Esophagus muscularis mucosa (tissue), 3 donors: Measurements from ENCODE around the gene LLGL1.

Source experiments
- POLR2A ChIP-seq: fragments of 450-650 bp; IDR thresholded peaks from one replicate; pipeline ENCODE4 v1.6.1; 2017; ENCODE audit warnings: antibody characterized with exemption, moderate library complexity, mild to moderate bottlenecking, low read depth
- TF ChIP-seq, protein P1 (sequence below), 3 experiments: fragments of 200-600 bp in 2 of 3; fragments of 450-650 bp in 1 of 3; sonication (generic) in 2 of 3; IDR thresholded peaks; one replicate each; pipeline ENCODE4 v1.5.1; 2017 to 2019; ENCODE audit warnings: antibody characterized with exemption in 3 of 3, mild to moderate bottlenecking in 2 of 3, moderate library complexity in 1 of 3

- TF ChIP-seq, protein P1, sequence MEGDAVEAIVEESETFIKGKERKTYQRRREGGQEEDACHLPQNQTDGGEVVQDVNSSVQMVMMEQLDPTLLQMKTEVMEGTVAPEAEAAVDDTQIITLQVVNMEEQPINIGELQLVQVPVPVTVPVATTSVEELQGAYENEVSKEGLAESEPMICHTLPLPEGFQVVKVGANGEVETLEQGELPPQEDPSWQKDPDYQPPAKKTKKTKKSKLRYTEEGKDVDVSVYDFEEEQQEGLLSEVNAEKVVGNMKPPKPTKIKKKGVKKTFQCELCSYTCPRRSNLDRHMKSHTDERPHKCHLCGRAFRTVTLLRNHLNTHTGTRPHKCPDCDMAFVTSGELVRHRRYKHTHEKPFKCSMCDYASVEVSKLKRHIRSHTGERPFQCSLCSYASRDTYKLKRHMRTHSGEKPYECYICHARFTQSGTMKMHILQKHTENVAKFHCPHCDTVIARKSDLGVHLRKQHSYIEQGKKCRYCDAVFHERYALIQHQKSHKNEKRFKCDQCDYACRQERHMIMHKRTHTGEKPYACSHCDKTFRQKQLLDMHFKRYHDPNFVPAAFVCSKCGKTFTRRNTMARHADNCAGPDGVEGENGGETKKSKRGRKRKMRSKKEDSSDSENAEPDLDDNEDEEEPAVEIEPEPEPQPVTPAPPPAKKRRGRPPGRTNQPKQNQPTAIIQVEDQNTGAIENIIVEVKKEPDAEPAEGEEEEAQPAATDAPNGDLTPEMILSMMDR (IDR thresholded peaks at IDR 0.05): no peak
- TF ChIP-seq POLR2A: no peak
These were observed at the start of gene LLGL1 for GRCh38 chr17:18225121-18225641.
